Nephron (organoid): ENCODE measurements around the gene THBD.

Source experiments
- H3K27ac Mint-ChIP-seq, 3 experiments: 2 replicates each; pipeline ENCODE4 v1.8.0; 2020; ENCODE audit warnings: mixed read lengths in 3 of 3, mild to moderate bottlenecking in 2 of 3, moderate library complexity in 1 of 3
- H3K27me3 Mint-ChIP-seq: 2 replicates; pipeline ENCODE4 v1.8.0; 2021; ENCODE audit warnings: low read depth, mild to moderate bottlenecking, moderate library complexity, mixed read lengths
- H3K36me3 Mint-ChIP-seq: 2 replicates; pipeline ENCODE4 v1.8.0; 2020; ENCODE audit warnings: low read depth, mixed read lengths
- H3K4me1 Mint-ChIP-seq: 2 replicates; pipeline ENCODE4 v1.8.0; 2020; ENCODE audit warnings: mixed read lengths
- H3K4me3 Mint-ChIP-seq, 3 experiments: 2 replicates each; pipeline ENCODE4 v1.8.0; 2020; ENCODE audit warnings: mild to moderate bottlenecking in 3 of 3, mixed read lengths in 3 of 3, moderate library complexity in 2 of 3
- H3K9me3 Mint-ChIP-seq: 2 replicates; pipeline ENCODE4 v1.8.0; 2020; ENCODE audit warnings: mixed read lengths
- CTCF ChIP-seq, 3 experiments: fragments of 200-600 bp; sonication (generic); IDR thresholded peaks; one replicate each; pipeline ENCODE4 v1.5.0; 2021; ENCODE audit warnings: antibody characterized with exemption in 3 of 3; ENCODE audit not compliant: unreplicated experiment in 3 of 3

THBD gene

GRCh38 chr20:23063168-23063567 lies 13.7 kb upstream of the THBD start:
- peak overlapping the region in 1 of 3 experiments; percentile 77 for H3K27ac Mint-ChIP-seq
- H3K9me3 Mint-ChIP-seq, result no peaks in the 10 kb centered on the region
- TF ChIP-seq CTCF (IDR thresholded peaks at IDR 0.05; ENCODE audit: unreplicated experiment in 3 of 3), result no peak
- peaks cover 4% of the 10 kb centered on the region for H3K27me3 Mint-ChIP-seq
- H3K4me1 Mint-ChIP-seq, result peaks cover 76% of the 10 kb centered on the region
- no peak overlapping the region for H3K4me3 Mint-ChIP-seq
- H3K36me3 Mint-ChIP-seq, result no peaks in the 10 kb centered on the region

GRCh38 chr20:23062632-23063031 lies 13.2 kb upstream of the THBD start:
- H3K9me3 Mint-ChIP-seq, result no peaks in the 10 kb centered on the region
- peak overlapping the region in 2 of 3 experiments; percentile 77 to 87 for H3K27ac Mint-ChIP-seq
- H3K4me3 Mint-ChIP-seq, result peak overlapping the region in 1 of 3 experiments; percentile 16
- no peak for TF ChIP-seq CTCF (IDR thresholded peaks at IDR 0.05; ENCODE audit: unreplicated experiment in 3 of 3)
- H3K4me1 Mint-ChIP-seq, result peaks cover 76% of the 10 kb centered on the region
- H3K27me3 Mint-ChIP-seq, result peaks cover 4% of the 10 kb centered on the region
- no peaks in the 10 kb centered on the region for H3K36me3 Mint-ChIP-seq

GRCh38 chr20:23061734-23062561 lies 12.5 kb upstream of the THBD start:
- peak; percentile 23 to 38 (median 30) for TF ChIP-seq CTCF (IDR thresholded peaks at IDR 0.05; ENCODE audit: unreplicated experiment in 3 of 3)
- H3K27ac Mint-ChIP-seq, result peak overlapping the region; percentile 77 to 87 (median 78)
- H3K9me3 Mint-ChIP-seq, result no peaks in the 10 kb centered on the region
- H3K4me1 Mint-ChIP-seq, result peaks cover 75% of the 10 kb centered on the region
- H3K36me3 Mint-ChIP-seq, result no peaks in the 10 kb centered on the region
- peak overlapping the region in 2 of 3 experiments; percentile 2 to 70 for H3K4me3 Mint-ChIP-seq
- peaks cover 4% of the 10 kb centered on the region for H3K27me3 Mint-ChIP-seq

GRCh38 chr20:23061262-23061661 lies 11.8 kb upstream of the THBD start:
- peak overlapping the region; percentile 77 to 87 (median 78) for H3K27ac Mint-ChIP-seq

GRCh38 chr20:23060629-23061028 lies 11.2 kb upstream of the THBD start:
- Mint-ChIP-seq H3K27me3 (peaks cover 4% of the 10 kb centered on the region), H3K36me3 (no peaks in the 10 kb centered on the region), H3K4me3 (peak overlapping the region in 2 of 3 experiments; percentile 17 to 70), H3K4me1 (peaks cover 66% of the 10 kb centered on the region), H3K27ac (no peak overlapping the region), H3K9me3 (peaks cover 2% of the 10 kb centered on the region)
- TF ChIP-seq CTCF (IDR thresholded peaks at IDR 0.05; ENCODE audit: unreplicated experiment in 3 of 3), result no peak

More at GRCh38 chr20:23061262-23061661, 11.8 kb upstream of the THBD start:
- TF ChIP-seq CTCF (IDR thresholded peaks at IDR 0.05; ENCODE audit: unreplicated experiment in 3 of 3), result no peak
- Mint-ChIP-seq H3K4me1 (peaks cover 68% of the 10 kb centered on the region), H3K9me3 (peaks cover 2% of the 10 kb centered on the region), H3K27me3 (peaks cover 4% of the 10 kb centered on the region), H3K36me3 (no peaks in the 10 kb centered on the region), H3K4me3 (peak overlapping the region in 2 of 3 experiments; percentile 2 to 70)
